Measurements from ENCODE around the gene INVS. TPM values are rescaled to one million over a fixed set of nuclear protein-coding genes. Genes with fewer than 3 reads are reported as not detected.

Gene INVS
- total and polyA plus RNA-seq, 2 experiments from 2014 or later: 4.1 to 8.7 TPM

DNA sequence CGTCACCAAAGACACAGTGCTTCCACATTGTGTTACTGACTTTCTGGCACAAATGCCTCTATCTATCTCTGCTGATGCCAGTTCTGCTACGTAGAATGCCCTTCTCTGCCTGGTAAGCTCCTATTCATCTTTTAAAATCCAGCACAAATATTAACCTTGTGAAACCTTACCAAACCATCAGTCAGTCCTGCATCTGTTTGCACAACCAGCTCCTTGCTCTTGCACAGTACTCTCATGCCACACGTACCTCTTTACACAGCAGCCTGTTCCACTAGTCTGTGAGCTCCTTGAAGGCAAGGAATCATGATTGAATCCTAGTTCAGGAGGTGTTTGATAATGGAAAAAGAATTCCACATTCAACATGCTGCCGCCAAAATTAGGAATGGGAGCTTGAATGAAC lies 197.4 kb downstream of the INVS start (continued):
- TF ChIP-seq ZNF462 (CRISPR knock-in tag; IDR thresholded peaks at IDR 0.05) (no peak), ETS1 (IDR thresholded peaks at IDR 0.05) (no peak), POLR2AphosphoS5 (IDR thresholded peaks at IDR 0.05; ENCODE audit: low read depth) (no peak), EZH2phosphoT487 (IDR thresholded peaks at IDR 0.05; ENCODE audit: unreplicated experiment) (no peak), EZH2 (IDR thresholded peaks at IDR 0.05; ENCODE audit: low read depth, unreplicated experiment) (no peak), JUNB (IDR thresholded peaks at IDR 0.05; ENCODE audit: unreplicated experiment) (no peak), NANOG (IDR thresholded peaks at IDR 0.05; ENCODE audit: borderline replicate concordance) (no peak)

- Mint-ChIP-seq H3K27me3 (ENCODE audit: insufficient read depth, low read depth, poor library complexity) (peaks cover 3% of the 10 kb centered on the region), H3K4me3 (no peak overlapping the region), H3K27ac (peak overlapping the region; percentile 86; the same call in 1 of the 2 replicates), H3K36me3 (ENCODE audit: low read depth) (peaks cover 61% of the 10 kb centered on the region), H3K4me1 (peaks cover under 1% of the 10 kb centered on the region; the same call in 2 of the 3 replicates), H3K9me3 (no peaks in the 10 kb centered on the region)
- H3K79me2 ChIP-seq (replicated peaks; ENCODE audit: insufficient read depth): peaks cover 25% of the 10 kb centered on the region
- ATAC-seq (no peak), DNase-seq (ENCODE audit: low spot score) (no peak)
- H3K4me1 ChIP-seq (ENCODE audit: insufficient read depth): no peaks in the 10 kb centered on the region
- TF ChIP-seq JUNB (IDR thresholded peaks at IDR 0.05; ENCODE audit: unreplicated experiment): no peak
- no peak for TF ChIP-seq EZH2phosphoT487 (IDR thresholded peaks at IDR 0.05; ENCODE audit: unreplicated experiment)
- TF ChIP-seq, protein P1, sequence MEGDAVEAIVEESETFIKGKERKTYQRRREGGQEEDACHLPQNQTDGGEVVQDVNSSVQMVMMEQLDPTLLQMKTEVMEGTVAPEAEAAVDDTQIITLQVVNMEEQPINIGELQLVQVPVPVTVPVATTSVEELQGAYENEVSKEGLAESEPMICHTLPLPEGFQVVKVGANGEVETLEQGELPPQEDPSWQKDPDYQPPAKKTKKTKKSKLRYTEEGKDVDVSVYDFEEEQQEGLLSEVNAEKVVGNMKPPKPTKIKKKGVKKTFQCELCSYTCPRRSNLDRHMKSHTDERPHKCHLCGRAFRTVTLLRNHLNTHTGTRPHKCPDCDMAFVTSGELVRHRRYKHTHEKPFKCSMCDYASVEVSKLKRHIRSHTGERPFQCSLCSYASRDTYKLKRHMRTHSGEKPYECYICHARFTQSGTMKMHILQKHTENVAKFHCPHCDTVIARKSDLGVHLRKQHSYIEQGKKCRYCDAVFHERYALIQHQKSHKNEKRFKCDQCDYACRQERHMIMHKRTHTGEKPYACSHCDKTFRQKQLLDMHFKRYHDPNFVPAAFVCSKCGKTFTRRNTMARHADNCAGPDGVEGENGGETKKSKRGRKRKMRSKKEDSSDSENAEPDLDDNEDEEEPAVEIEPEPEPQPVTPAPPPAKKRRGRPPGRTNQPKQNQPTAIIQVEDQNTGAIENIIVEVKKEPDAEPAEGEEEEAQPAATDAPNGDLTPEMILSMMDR (conservative IDR thresholded peaks at IDR 0.05; ENCODE audit: low read depth in 2 of 2): no peak
- no peak for TF ChIP-seq CREB1 (CRISPR knock-in tag; IDR thresholded peaks at IDR 0.05; ENCODE audit: low read depth)
- TF ChIP-seq STAT1 (IDR thresholded peaks at IDR 0.05; ENCODE audit: unreplicated experiment): no peak
- no peak for TF ChIP-seq NANOG (IDR thresholded peaks at IDR 0.05; ENCODE audit: borderline replicate concordance)
- TF ChIP-seq ZNF331 (CRISPR knock-in tag; IDR thresholded peaks at IDR 0.05; ENCODE audit: low read depth): no peak
- no peak for TF ChIP-seq ZNF114 (CRISPR knock-in tag; IDR thresholded peaks at IDR 0.05)
- TF ChIP-seq EZH2 (IDR thresholded peaks at IDR 0.05; ENCODE audit: low read depth, unreplicated experiment): no peak
- no peak for TF ChIP-seq POLR2AphosphoS5 (IDR thresholded peaks at IDR 0.05; ENCODE audit: low read depth)
- TF ChIP-seq ETS1 (IDR thresholded peaks at IDR 0.05): no peak
- H3K4me2 ChIP-seq: no peak overlapping the region
- no peak overlapping the region for H3K27ac ChIP-seq (ENCODE audit: low read depth)
- no peak overlapping the region for H3K4me3 ChIP-seq
- H3K36me3 ChIP-seq (ENCODE audit: insufficient read depth): peaks cover 15% of the 10 kb centered on the region
- H3K9me2 ChIP-seq (ENCODE audit: insufficient read depth): no peaks in the 10 kb centered on the region
- H4K20me1 ChIP-seq (replicated peaks; ENCODE audit: insufficient read depth): peaks cover 32% of the 10 kb centered on the region
- H3K27me3 ChIP-seq (ENCODE audit: insufficient read depth): no peaks in the 10 kb centered on the region
- no peak overlapping the region for H2AFZ ChIP-seq
- H3F3A ChIP-seq (replicated peaks; ENCODE audit: low read depth): 0 out of 2 replicates have a peak, but pooled peaks cover 7% of the 10 kb centered on the region
These were observed 199.3 kb downstream of the INVS start for GRCh38 chr9:100298378-100298777.

Measured in GM23338 (cell line).